A673 (cell line): ENCODE measurements around the gene EEF1A2. TPM values are rescaled to one million over a fixed set of nuclear protein-coding genes. Genes with fewer than 3 reads are reported as not detected.

Source experiments
- BruUV-seq: library from RNA; stranded (reverse); fragments of 400-500 nt; replicated peaks from 2 replicates; lab custom pipeline; 2021; lab: Mats Ljungman, UMichigan
- CTCF ChIA-PET: fragments of 300-600 bp; sonication (Branson Sonifier 250); formaldehyde crosslinking; loops from one replicate; lab custom pipeline; 2022; ENCODE audit warnings: antibody characterized with exemption; lab: Charles Lee
- POLR2A ChIA-PET: fragments of 300-600 bp; sonication (Branson Sonifier 250); formaldehyde crosslinking; loops from one replicate; lab custom pipeline; 2022; ENCODE audit warnings: antibody characterized with exemption; ENCODE audit not compliant: low non-redundant PET; lab: Charles Lee
- DNase-seq: peaks from one replicate; pipeline ENCODE4 v3.0.0-alpha.2; 2015; ENCODE audit warnings: low spot score
- H3K27ac ChIP-seq: fragments of 200-600 bp; sonication (generic); 2 replicates; pipeline ENCODE4 v1.5.1; 2016; ENCODE audit warnings: mixed run types, low read depth, mild to moderate bottlenecking, mixed read lengths, antibody characterized with exemption, low read length; ENCODE audit not compliant: poor library complexity, severe bottlenecking
- H3K27me3 ChIP-seq: fragments of 200-600 bp; sonication (generic); replicated peaks from 2 replicates; pipeline ENCODE4 v1.6.1; 2017; ENCODE audit warnings: mixed run types, low read depth, mild to moderate bottlenecking, mixed read lengths, antibody characterized with exemption, low read length; ENCODE audit not compliant: insufficient read depth, poor library complexity
- H3K36me3 ChIP-seq: fragments of 200-600 bp; sonication (generic); 2 replicates; pipeline ENCODE4 v1.6.1; 2016; ENCODE audit warnings: mixed run types, mild to moderate bottlenecking, mixed read lengths, antibody characterized with exemption, low read length; ENCODE audit not compliant: insufficient read depth, poor library complexity, severe bottlenecking
- H3K4me1 ChIP-seq: fragments of 200-600 bp; sonication (generic); 2 replicates; pipeline ENCODE4 v1.6.1; 2017; ENCODE audit warnings: mixed run types, mild to moderate bottlenecking, mixed read lengths, antibody characterized with exemption, low read length; ENCODE audit not compliant: insufficient read depth, poor library complexity, severe bottlenecking
- H3K4me3 ChIP-seq: fragments of 200-600 bp; sonication (generic); 2 replicates; pipeline ENCODE4 v1.5.1; 2016; ENCODE audit warnings: low read depth, mixed run types, mild to moderate bottlenecking, mixed read lengths, low read length; ENCODE audit not compliant: poor library complexity, severe bottlenecking
- H3K9me3 ChIP-seq: fragments of 200-600 bp; sonication (generic); 2 replicates; pipeline ENCODE4 v1.6.1; 2016; ENCODE audit warnings: mixed run types, low read depth, mild to moderate bottlenecking, mixed read lengths, antibody characterized with exemption, low read length; ENCODE audit not compliant: poor library complexity, severe bottlenecking
- CTCF ChIP-seq: fragments of 300-800, 200-600 bp; sonication (generic); conservative IDR thresholded peaks from 2 replicates; pipeline ENCODE4 v1.5.1; 2017; ENCODE audit warnings: low read depth, mild to moderate bottlenecking, antibody characterized with exemption, low read length, moderate library complexity, mixed read lengths
- EZH2 ChIP-seq: fragments of 200-600 bp; sonication (generic); IDR thresholded peaks from 2 replicates; pipeline ENCODE4 v1.6.1; 2017; ENCODE audit warnings: borderline replicate concordance, low read depth, mild to moderate bottlenecking, mixed read lengths, antibody characterized with exemption, low read length; ENCODE audit not compliant: poor library complexity, severe bottlenecking
- intact Hi-C: fragments of 100-400 bp; cut with micrococcal nuclease; formaldehyde crosslinking; loops from one replicate; pipeline ENCODE4 v1.10.0; 2022; ENCODE audit not compliant: unreplicated experiment
- total RNA-seq: library from RNA; stranded (reverse); gene quantifications from 2 replicates; pipeline ENCODE4 v1.2.3, GENCODE V29; 2021

Gene EEF1A2
- total RNA-seq, 1 experiment from 2014 or later: 7.5 TPM

GRCh38 chr20:63496596-63497120 lies 2.2 kb downstream of the EEF1A2 start:
- H3K27me3 ChIP-seq: peaks cover 5% of the 10 kb centered on the region
- no peak overlapping the region for H3K4me3 ChIP-seq
- ChIA-PET CTCF (interaction anchor here (0.6 to 0.8 kb wide), 5 partner anchors 19 to 262 kb away, joined by 3 to 5 read pairs (median 4); no protein-coding TSS in a partner anchor), POLR2A (no interaction called here)
- no peaks in the 10 kb centered on the region for H3K36me3 ChIP-seq
- DNase-seq: no peak
- no TSS peak for BruUV-seq
- TF ChIP-seq EZH2 (no peak), CTCF (no peak)
- peaks cover 2% of the 10 kb centered on the region for H3K4me1 ChIP-seq
- no peak overlapping the region for H3K27ac ChIP-seq
- no peaks in the 10 kb centered on the region for H3K9me3 ChIP-seq
- intact Hi-C loops: no loop called here

- intact Hi-C loops: no loop called here
- CTCF ChIA-PET: interaction anchor here (0.6 to 0.8 kb wide), 5 partner anchors 20 to 261 kb away, joined by 3 to 5 read pairs (median 4); no protein-coding TSS in a partner anchor
Measured at GRCh38 chr20:63495741-63496595, 2.9 kb downstream of the EEF1A2 start.

GRCh38 chr20:63495167-63495720 lies 3.6 kb downstream of the EEF1A2 start:
- POLR2A ChIA-PET: no interaction called here
- BruUV-seq: no TSS peak
- H3K27me3 ChIP-seq: peaks cover 5% of the 10 kb centered on the region

More at GRCh38 chr20:63495741-63496595, 2.9 kb downstream of the EEF1A2 start:
- H3K36me3 ChIP-seq: no peaks in the 10 kb centered on the region
- TF ChIP-seq CTCF: peak; percentile 98
- TF ChIP-seq EZH2: no peak
- H3K4me1 ChIP-seq: no peaks in the 10 kb centered on the region
- H3K4me3 ChIP-seq: no peak overlapping the region
- peaks cover 5% of the 10 kb centered on the region for H3K27me3 ChIP-seq
- POLR2A ChIA-PET: no interaction called here
- H3K9me3 ChIP-seq: no peaks in the 10 kb centered on the region
- no TSS peak for BruUV-seq
- no peak overlapping the region for H3K27ac ChIP-seq
- DNase-seq: peak; percentile 70

More at GRCh38 chr20:63495167-63495720, 3.6 kb downstream of the EEF1A2 start:
- no peak for TF ChIP-seq EZH2
- TF ChIP-seq CTCF: no peak
- H3K9me3 ChIP-seq: no peaks in the 10 kb centered on the region
- H3K27ac ChIP-seq: no peak overlapping the region
- intact Hi-C loops: no loop called here
- no peaks in the 10 kb centered on the region for H3K36me3 ChIP-seq
- CTCF ChIA-PET: no interaction called here
- DNase-seq: no peak
- no peaks in the 10 kb centered on the region for H3K4me1 ChIP-seq
- H3K4me3 ChIP-seq: no peak overlapping the region
